GM18951 (cell line): Measurements from ENCODE around the gene SPTSSA.

ENCODE experiments used
- POLR2A ChIP-seq: IDR thresholded peaks from 4 replicates; pipeline ENCODE4 v1.6.1; 2011; ENCODE audit warnings: mild to moderate bottlenecking; ENCODE audit not compliant: insufficient read length, insufficient read depth; ENCODE audit errors: extremely low read depth
- in situ Hi-C: fragments of 300-500 bp; cut with MboI; formaldehyde crosslinking; loops from one replicate; pipeline ENCODE4 v1.12.0; 2022; ENCODE audit warnings: low sequenced_read_pairs, mixed read lengths, inconsistent platforms; ENCODE audit not compliant: unreplicated experiment

Gene SPTSSA, protein sequence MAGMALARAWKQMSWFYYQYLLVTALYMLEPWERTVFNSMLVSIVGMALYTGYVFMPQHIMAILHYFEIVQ

DNA sequence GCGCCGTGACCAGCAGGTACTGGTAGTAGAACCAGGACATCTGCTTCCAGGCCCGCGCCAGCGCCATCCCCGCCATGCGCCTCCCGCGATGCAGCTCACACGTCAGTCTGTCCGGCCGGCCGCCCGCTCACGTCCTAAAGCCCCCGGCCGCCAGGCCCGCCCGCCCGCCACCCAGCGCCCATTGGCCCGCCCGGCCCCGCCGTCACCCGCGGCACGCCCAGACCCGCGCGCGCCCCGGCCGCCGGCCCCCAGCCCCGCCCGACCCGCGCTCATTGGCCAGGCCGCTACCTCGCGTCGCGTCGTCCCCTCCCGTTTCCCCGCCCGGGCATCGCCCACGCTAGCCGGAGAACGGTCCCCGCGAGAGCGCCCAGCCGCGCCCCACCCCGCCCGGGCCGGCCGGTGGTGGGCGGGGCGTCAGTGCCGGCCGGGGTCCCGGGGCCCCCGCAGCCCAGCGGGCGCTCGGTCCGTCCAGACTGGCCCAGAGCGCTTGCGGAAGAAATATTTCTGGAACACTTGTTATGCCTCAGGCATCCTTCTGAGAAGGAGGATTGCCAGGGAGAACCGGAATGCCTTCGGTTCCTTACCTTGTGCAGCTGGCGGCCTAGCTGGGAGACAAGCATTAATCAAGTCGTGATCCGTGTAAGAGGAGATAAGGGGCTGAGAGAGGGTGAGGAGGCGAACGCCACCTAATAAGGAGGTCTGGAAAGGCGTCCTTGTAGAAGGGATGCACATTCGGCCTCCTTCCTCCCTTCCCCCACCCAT is at the start of gene SPTSSA:
Gene SPTSSA (minus strand): TSS at position 109 of the 762 bp plus-strand sequence. CDS start 33 bp downstream, at position 76.
- in situ Hi-C loops: no loop called here
- peak; percentile 98 for TF ChIP-seq POLR2A

DNA sequence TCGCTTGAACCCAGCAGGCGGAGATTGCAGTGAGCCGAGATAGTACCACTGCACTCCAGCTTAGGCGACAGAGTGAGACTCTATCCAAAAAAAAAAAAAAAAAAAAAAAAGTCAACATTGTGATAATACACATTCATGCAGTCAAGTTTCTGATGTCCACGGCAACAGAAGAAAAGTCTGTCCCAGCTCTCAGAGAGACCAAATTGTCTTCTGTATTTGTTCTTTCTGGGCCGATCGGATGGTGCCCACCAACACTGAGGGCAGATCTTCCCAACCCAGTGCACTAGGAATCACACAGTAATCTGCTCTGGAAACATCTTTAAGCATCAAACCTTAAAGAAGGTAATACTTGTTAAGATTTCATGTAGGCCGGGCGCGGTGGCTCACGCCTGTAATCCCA is 45.8 kb upstream of the SPTSSA start:
- TF ChIP-seq POLR2A: no peak
- in situ Hi-C loops: loop anchor here (10.0 kb wide), 1 partner anchor 173 kb away; no protein-coding TSS in a partner anchor

DNA sequence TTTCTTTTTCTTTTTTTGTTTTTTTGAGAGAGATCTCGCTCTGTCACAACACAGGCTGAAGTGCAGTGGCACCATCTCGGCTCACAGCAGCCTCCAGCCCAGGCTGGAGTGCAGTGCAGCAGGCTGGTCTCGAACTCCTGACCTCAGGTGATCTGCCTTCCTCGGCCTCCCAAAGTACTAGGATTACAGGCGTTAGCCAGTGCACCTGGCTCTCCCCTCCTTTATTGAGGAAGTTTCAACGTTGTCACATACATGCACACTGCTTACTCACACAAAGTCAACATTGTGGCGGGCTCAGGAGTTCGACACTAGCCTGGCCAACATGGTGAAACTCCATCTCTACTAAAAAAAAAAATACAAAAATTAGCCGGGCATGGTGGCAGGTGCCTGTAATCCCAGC is 45.4 kb upstream of the SPTSSA start:
- no peak for TF ChIP-seq POLR2A
- in situ Hi-C loops: loop anchor here (10.0 kb wide), 1 partner anchor 173 kb away; no protein-coding TSS in a partner anchor

DNA sequence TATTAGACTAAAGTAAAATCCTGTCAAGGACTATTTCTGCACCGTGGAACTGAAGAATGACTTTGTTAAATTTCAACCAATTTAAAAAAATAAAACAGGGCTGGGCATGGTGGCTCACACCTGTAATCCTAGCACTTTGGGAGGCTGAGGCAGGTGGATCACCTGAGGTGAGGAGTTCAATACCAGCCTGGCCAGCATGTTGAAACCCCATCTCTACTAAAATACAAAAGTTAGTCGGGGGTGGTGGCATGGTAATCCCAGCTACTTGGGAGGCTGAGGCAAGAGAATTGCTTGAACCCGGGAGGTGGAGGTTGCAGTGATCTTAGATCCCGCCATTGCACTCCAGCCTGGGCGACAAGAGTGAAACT is 43.1 kb upstream of the SPTSSA start:
- in situ Hi-C loops: loop anchor here (10.0 kb wide), 1 partner anchor 170 kb away; no protein-coding TSS in a partner anchor

DNA sequence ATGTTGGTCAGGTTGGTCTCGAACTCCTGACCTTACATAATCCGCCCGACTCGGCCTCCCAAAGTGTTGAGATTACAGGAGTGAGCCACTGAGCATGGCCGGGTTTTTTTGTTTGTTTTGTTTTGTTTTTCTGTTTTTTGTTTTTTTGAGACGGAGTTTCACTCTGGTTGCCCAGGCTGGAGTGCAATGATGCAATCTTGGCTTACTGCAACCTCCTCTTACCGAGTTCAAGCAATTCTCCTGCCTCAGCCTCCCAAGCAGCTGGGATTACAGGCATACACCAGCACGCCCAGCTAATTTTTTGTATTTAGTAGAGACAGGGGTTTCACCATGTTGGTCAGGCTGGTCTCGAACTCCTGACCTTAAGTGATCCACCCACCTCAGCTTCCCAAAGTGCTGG is 42.0 kb upstream of the SPTSSA start:
- in situ Hi-C loops: loop anchor here (10.0 kb wide), 1 partner anchor 169 kb away; no protein-coding TSS in a partner anchor

DNA sequence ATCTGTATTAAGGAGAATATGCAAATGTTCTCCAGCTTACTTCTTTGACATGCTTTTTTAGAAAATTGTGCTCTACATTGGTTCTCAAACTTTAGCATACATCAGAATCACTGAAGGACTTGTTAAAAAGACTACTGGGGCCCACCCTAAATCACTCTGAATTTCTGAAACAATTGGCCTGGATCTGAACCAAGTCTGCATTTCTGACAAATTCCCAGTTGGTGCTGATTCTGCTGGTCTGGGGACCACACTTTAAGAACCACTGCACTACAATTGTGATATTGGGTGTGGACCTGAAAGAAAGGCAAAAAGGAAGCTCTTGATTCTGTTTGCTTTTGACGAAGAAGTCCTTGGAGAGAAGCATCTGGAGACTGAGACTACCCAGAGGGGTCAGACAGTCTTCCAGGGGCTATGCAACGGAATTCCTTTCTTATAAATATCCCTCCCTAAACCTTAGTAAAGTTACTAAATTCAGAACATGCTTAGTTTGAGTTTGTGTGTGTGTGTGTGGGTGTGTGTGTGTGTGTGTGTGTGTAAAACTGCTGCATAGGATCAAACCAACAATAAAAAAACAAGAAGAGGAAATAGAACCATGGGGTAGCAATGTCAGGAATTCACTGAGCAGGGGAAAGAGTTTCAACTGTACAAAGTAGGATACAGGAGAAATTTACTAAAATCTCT is 40.6 kb upstream of the SPTSSA start:
- no peak for TF ChIP-seq POLR2A
- in situ Hi-C loops: loop anchor here (10.0 kb wide), 1 partner anchor 168 kb away; no protein-coding TSS in a partner anchor

DNA sequence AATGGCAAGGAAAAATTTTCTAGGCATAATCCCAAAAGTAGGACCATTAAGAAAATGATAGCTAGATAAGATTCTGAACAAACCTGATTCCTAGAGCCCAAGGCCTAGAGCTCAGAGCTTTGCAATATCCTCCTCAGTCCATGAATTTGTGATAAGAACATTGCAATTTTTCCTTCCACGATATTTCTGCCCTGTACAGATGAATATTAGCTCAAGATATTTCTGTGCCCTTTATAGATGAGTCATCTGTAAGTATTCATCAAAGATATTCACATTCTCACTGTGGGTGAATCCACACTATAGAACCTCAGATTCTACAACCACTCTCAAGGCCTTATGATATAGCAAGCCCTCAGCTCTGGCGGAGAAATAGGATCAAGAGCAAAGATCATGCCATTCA is 40.0 kb upstream of the SPTSSA start:
- TF ChIP-seq POLR2A: no peak
- in situ Hi-C loops: loop anchor here (10.0 kb wide), 1 partner anchor 167 kb away; no protein-coding TSS in a partner anchor

DNA sequence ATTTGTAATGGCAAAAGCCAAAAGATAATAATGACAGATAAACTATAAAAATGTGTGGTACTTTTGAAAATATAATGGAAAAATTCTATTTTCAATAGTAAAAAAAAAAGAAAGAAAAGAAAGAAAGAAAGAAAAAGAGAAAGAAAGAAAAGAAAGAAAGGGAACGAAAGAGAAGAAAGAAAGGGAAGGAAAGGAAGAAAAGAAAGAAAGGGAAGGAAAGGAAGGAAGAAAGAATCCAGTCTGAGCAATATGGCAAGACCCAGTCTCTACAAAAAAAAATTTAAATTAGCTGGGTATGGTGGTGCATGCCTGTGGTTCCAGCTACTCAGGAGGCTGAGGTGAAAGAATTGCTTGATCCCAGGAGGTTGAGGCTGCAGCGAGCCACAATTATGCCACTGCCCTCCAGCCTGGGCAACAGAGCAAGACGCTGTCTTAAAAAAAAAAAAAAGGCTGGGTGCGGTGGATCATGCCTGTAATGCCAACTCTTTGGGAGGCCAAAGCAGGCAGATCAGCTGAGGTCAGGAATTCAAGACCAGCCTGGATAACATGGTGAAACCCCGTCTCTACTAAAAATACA is 39.1 kb upstream of the SPTSSA start:
- in situ Hi-C loops: loop anchor here (10.0 kb wide), 1 partner anchor 166 kb away; no protein-coding TSS in a partner anchor
- TF ChIP-seq POLR2A: no peak

DNA sequence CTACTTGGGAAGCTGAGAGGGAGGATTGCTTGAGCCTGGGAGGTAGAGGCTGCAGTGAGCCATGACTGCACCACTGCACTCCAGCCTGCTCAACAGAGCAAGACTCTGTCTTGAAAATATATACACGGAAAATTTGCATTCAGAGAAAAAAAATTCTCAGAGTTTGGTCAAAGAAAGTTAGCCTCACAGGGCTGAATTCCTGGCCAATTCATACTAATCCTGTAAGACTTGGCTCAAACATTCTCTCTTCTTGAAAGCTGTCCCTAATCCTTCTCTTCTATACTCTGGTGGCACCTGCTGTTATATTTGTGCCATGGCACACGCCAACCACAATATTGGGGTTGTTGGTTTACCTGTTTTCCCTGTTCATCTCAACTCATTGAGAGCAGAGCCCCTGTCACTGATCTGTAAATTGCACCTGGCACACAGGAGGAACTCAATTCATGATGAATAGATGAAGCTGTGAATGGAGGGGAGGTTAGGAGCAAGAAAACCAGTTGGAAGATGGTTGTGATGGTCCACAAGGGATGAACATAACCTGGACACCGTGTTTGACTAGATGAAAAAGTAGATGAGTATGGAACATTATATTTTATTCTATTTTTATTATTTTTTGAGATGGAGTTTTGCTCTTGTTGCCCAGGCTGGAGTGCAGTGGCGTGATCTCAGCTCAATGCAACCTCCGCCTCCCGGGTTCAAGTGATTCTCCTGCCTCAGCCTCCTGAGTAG is 36.8 kb upstream of the SPTSSA start:
- in situ Hi-C loops: no loop called here
- no peak for TF ChIP-seq POLR2A

DNA sequence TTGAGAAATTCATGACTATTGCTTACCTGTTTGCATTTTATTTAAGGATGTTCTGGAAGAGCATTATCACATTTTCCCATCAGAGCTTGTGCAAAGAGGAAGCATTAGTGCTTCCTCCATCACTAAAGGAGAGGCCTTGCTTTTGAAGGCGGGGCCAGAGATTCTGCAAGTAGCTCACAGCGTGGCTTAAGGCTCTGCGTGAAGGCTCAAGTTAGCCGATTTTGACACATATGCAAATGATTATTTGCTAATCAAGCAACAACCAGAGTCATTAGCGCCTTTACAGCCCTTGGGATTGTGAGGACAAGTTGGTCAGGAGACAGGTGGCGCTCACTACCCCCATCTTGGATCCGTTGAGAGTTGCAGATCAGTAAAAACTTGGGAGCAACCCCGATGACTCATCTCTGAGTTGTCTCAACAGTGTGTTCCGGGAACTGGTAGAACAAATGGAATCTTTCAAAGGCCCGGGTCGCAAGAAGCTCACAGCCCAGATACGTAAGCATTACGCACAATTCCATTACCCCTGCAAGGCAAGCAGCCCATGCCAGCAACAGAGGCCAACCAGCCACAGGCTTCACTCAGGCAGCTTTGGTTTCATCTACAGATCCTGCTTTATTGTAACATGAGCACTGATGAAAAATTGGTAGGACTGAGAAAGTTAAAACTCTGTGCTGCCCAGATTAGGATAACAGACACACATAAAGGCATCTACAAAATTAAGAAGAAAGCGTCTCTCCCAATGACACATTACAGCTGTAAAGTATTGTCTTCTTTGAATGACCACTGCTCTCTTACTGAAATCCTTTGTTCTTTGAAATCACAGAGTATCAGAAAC is 34.9 kb upstream of the SPTSSA start:
- TF ChIP-seq POLR2A: no peak
- in situ Hi-C loops: no loop called here

DNA sequence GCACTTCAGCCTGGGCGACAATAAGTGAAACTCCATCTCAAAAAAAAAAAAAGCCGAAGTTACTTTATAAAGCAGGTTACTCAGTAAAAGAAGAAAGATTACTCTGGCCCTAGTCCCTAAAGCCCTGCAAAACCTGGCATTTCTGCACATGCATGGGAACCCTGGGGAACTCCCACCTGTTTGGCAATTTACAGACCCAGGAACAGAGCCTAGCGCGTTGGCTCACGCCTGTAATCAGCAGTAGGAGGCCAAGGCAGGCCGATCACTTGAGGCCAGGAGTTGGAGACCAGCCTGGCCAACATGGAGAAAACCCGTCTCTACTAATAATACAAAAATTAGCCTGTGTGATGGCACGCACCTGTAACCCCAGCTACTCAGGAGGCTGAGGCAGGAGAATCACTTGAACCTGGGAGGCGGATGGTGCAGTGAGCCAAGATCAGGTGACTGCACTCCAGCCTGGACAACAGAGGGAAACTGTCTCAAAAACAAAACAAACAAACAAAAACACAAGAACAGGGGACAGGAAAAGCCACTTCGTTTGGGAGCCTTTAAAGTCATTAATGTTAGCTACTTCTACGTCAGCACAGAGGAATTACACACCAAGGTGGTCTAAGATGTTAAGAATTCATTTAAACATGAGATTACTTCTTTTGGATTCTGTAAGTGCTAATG is 34.1 kb upstream of the SPTSSA start:
- no peak for TF ChIP-seq POLR2A
- in situ Hi-C loops: no loop called here

DNA sequence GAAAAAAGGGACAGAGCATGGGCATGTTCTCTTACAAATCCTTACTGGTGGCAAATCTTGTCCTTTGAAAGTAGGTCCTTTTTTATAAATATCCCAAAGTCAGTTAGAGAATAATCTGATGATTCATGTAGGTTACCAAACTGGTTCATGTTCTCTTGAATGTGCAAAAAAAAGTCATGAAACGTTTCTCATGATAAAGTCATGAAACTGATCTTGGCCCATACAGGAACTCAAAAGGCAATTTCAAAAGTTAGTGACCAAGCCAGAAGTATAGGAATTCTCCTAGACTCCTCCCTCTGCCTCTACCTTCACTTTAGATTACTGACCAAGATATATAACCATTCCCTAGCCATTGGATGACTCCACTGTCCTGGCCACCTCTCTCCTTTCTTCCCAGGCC is 27.3 kb upstream of the SPTSSA start:
- no peak for TF ChIP-seq POLR2A
- in situ Hi-C loops: no loop called here

DNA sequence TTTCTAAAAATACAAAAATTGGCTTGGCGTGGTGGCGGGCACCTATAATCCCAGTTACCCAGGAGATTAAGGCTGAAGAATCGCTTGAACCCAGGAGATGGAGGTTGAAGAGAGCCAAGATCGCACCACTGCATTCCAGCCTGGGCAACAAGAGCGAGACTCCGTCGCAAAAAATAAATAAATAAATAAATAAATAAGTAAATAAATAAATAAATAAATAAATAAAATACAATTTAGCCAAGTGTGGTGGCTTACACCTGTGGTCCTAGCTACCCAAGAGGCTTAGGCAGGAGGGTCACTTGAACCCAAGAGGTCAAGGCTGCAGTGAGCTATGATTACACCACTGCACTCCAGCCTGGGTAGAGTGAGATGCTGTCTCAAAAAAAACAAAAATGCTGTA is 26.5 kb upstream of the SPTSSA start:
- TF ChIP-seq POLR2A: no peak
- in situ Hi-C loops: no loop called here
